GM18861 (cell line): ENCODE data around the gene SCARB1.

Source experiments
- ATAC-seq: cut with Tn5 transposase; IDR thresholded peaks from one replicate; pipeline ENCODE4 v1.9.1; 2021; ENCODE audit not compliant: unreplicated experiment

Gene SCARB1

DNA sequence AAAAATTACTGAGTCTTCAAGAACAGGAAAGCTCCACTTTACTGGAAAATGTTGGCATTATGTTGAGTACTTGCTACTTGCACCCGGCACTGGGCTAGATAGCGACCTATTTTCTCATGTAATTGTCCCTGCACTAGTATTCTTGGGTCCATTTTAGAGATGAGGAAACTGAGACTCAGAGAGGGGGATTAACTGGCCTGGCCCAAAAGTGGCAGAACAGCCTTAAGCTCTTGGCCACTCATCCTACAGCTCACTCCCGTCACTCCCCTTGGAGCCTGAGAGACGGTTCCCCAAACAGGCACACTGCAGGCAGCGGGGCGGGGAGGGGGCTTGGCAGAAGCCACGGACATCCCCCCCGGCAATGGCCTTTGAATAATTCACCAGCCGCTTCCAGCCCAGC is 113.9 kb downstream of the SCARB1 start:
- no peak for ATAC-seq

DNA sequence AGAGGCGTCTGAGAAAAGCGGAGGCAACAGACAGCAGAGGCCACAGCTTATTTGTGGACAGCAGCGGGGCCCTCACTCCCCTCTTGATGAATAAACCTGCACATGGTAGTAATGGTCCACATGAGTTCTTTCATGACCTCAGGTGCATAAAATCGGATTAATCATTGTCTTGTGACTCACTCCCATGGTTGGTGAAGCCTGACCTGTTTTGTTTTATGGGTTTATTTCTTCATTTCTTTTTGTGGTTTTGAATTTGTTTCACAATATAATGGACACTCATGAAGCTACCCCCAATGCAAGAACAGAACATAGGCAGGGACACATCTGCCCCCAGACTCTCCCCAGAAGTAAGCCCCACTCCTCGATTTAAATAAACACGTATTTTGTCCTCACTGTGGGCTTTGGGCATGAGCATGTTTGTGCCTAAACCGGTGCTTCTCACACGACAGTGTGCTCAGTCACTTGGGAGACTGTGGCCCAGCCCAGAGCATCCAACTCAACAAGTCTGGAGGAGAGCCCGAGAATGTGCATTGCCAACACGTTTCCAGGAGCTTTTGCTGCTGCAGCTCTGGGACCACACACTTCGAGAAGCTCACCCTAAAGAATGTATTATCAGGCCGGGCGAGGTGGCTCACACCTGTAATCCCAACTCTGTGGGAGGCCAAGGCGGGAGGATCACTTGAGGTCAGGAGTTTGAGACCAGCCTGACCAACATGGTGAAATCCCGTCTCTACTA is 116.1 kb downstream of the SCARB1 start:
- ATAC-seq = no peak

GRCh38 chr12:124746649-124747425 is 116.8 kb downstream of the SCARB1 start:
- no peak for ATAC-seq

- ATAC-seq = no peak
Observed at GRCh38 chr12:124745891-124746570, 117.6 kb downstream of the SCARB1 start.

- no peak for ATAC-seq
Observed at GRCh38 chr12:124745465-124745890, 118.2 kb downstream of the SCARB1 start.

DNA sequence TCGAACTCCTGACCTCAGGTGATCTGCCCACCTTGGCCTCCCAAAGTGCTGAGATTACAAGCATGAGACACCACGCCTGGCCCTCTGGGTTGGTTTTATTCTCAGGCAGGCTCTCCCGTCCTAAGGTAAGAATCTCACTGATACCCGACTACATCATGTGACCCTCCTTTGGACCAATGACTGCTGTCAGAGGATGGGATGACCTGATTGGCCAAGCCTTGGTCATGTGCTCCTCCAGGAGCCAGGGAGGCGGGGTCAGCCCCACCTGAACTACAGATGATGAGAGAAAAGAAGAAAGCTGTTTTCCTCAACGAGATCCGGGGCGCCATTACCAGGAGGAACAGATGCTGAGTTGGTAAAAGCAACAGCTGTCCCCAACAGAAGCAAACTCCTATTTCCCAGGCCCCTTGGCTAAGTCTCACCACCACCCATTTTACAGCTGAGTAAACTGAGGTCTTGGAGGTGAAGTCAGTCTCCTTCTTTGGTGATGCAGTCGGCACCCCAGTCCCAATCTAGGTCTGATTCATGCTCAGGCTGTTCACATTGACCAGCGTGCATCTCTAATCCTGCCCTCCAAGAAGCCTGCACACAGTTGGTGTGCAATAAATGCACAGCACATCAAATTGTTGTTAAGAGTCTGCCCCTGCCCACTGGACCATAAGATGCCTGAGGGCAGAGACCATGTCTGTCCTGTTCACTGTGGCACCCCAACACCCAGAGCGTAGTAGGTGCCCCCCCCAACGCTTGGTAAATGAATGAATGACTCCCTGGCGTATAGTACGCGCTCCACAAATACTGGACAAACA is 118.8 kb downstream of the SCARB1 start:
- ATAC-seq = no peak

GRCh38 chr12:124744273-124744640 is 119.4 kb downstream of the SCARB1 start:
- ATAC-seq = no peak

GRCh38 chr12:124743479-124744272 is 120.0 kb downstream of the SCARB1 start:
- ATAC-seq = no peak

- no peak for ATAC-seq
Observed at GRCh38 chr12:124742678-124743077, 121.0 kb downstream of the SCARB1 start.

- ATAC-seq = no peak
Observed at GRCh38 chr12:124742111-124742510, 121.6 kb downstream of the SCARB1 start.

DNA sequence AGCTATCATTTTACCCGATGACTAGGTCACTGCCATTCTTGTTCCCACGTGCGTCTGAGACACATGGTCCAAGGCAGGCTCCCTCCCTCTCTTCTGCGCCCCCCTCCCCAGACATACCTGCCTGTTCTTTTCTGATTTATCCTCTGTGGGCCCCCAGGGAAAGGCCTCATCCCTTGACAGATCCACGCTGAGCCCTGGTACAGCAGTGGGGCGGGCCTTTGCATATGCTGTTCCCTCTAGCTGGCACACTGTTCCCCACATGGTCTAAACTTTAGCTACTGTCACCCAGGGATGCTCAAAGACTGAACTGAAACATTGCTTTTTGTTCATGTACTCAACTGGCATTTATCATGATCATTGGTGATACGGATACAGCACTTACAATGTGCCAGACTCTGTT is 122.5 kb downstream of the SCARB1 start:
- no peak for ATAC-seq

DNA sequence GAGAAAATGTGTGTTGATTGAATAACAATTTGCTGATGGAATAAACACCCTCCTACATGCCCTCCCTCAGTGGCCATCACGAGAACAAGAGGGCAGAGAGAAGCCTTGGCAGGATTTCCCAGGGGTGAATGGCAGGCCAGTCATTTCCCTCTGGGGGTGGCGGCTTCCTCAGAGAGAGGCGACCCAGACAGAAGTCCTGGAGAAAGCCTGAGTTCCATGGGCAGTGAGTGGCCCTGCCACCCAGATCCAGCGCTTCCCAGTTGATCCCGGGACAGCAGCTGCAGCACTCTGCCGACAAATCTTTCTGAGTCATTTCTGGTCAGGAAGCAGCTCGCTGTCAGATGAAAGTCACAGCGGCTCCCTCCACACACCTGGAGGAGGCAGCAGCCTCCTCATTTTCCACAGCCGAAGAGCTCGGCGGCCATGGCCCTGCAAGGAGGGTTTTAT is 123.0 kb downstream of the SCARB1 start:
- ATAC-seq = no peak

GRCh38 chr12:124739953-124740561 is 123.6 kb downstream of the SCARB1 start:
- no peak for ATAC-seq

DNA sequence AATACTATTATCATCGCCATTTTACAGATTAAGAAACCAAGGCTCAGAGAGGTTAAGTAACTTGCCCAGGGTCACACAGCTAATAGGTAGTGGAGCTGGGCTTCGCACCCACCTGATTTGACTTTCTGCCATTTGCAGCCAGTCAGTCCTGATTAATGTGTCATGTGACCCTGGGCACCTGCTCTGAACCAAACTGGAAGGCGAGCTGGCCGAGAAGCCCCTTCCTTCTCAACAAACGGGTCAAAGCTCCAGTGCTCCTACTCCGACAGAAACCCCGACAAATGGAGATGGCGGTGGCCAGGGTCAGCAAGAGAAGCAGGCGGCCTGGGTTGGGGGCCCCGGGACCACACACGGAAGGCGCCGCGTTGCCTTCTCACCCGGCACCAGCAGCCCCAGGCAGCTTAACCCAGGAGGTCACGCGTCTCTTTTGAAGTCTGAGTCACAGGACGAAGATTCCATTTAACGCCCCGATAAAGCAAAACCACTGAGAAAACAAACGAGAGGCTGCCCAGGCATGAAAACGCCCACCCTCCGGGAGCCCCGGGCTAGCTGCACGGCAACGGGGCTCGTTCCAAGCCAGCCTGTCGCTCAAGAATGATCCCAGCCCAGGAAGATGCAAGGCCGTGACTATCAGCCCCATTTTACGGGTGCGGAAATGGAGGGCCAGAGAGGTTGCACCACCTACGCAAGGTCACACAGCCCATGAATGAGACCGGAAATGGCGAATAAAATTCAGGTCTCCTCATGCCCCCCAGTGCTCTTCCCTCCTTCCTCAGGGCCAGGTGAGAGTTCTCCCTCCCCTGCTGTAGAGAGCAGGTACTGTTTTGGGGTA is 124.8 kb downstream of the SCARB1 start:
- no peak for ATAC-seq

DNA sequence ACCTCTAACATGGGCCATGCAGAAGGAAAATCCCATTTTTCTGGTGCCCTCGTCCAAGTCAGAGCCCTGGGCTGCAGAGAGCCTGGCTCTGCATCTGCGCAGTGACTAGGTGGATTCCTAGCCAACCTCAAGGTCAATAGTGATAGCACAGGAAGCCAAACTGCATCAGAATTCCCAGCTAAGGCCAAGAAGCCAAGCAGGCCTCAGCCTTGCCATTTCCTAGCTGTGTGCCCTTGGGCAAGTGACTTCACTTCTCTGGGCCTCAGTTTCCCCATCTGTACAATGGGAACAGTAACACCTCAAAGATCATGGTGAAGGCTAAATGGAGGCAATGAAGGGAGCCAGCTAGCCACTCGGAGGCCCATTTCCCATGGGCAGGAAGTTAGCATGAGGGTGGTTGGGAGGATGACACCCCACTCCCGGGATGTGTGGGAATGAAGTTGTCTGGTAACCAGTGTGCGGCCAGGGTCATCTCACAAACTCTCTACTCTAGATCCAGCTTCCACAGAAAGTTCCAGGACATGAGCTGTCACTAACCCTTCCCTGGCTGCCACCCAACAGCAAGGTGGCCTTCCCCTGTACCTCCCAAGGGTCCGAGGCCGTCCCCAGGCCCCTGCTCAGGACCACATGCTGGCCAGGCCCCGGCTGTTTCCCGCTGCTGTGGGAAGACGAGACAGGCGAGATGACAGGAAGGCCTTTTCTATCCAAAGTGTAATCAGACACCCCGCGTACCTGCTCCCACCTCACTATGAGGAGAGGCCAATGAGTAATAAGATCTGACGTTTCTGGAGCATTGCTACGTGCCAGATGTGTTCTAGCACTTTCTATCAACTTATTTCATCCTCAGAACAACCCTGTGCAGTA is 125.7 kb downstream of the SCARB1 start:
- no peak for ATAC-seq

DNA sequence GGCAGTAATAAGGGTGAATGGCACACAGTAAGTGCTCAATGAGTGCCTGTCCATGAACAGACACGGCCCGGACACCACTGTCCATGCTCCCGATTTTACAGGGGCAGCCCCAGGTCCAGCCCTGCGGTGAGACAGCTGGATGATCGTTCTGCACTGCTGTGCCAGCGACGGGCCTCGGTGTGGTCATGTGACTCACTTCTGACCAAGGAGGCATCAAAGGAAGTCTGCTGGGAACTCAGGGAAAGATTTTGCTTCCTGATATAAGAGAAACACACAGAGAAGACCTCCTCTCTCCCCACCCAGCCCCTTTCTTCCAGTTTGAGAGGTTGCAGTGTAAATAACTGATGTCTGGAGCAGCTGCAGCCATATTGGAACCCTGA is 126.6 kb downstream of the SCARB1 start:
- ATAC-seq = no peak

DNA sequence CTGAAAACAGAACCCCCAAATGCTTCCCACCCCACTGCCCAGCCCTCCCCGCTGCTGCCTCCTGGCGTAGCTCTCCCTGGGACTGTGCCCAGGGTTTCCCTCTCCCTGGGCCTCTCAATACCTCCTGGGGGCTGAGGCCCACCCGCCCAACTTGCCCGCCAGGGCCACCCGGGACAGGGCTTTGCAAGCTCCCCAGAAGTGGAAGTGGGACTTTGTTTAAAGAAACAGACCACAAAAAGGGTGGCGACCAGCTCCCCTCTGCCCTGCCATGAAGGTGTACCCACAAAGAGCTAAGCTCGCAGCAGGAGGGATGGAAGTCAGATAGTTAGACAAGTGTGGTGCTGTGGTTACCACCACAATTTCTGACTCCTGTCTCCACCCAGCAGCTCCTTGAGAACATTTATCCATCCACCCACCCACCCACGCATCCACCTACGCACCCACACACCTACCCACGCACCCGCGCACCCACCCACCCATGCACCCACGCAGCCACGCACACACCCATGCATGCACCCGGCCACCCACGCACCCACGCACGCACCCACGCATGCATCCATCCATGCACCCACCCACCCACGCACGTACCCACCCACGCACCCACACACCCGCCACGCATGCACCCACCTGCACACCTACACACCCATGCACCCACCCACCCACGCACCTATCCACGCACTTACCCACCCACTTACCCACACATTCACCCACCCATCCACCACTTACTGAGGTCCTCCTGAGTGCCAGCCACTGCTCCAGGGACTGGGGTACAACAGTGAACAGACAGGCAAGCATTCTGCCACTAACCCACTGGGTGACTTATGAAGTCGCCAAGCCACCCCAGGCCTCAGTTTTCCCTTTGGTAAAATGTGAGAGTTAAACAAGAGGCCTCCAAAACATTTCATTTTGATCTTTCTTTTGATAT is 127.3 kb downstream of the SCARB1 start:
- no peak for ATAC-seq
